Measurements from ENCODE around the gene CACNA1S.

CACNA1S gene

GRCh38 chr1:201090541-201090940, 21.7 kb downstream of the CACNA1S start:
- no peak for DNase-seq

- no peak for DNase-seq
Observed at GRCh38 chr1:201089596-201089995, 22.6 kb downstream of the CACNA1S start.

- DNase-seq, result no peak
Observed at GRCh38 chr1:201088901-201089525, 23.2 kb downstream of the CACNA1S start.

- no peak for DNase-seq
Observed at GRCh38 chr1:201088395-201088794, 23.8 kb downstream of the CACNA1S start.

- peak; percentile 30 for DNase-seq
Observed at GRCh38 chr1:201085902-201086735, 26.1 kb downstream of the CACNA1S start.

- no peak for DNase-seq
Observed at GRCh38 chr1:201084295-201084694, 27.9 kb downstream of the CACNA1S start.

GRCh38 chr1:201083741-201084140, 28.5 kb downstream of the CACNA1S start:
- no peak for DNase-seq

GRCh38 chr1:201080135-201080534, 32.1 kb downstream of the CACNA1S start:
- no peak for DNase-seq

GRCh38 chr1:201077736-201078135, 34.5 kb downstream of the CACNA1S start:
- DNase-seq, result no peak

- DNase-seq, result no peak
Observed at GRCh38 chr1:201077116-201077515, 35.1 kb downstream of the CACNA1S start.

GRCh38 chr1:201076092-201076491, 36.1 kb downstream of the CACNA1S start:
- DNase-seq, result no peak

GRCh38 chr1:201074018-201074417, 38.2 kb downstream of the CACNA1S start:
- no peak for DNase-seq

GRCh38 chr1:201072922-201073321, 39.3 kb downstream of the CACNA1S start:
- DNase-seq, result no peak

GRCh38 chr1:201072149-201072548, 40.1 kb downstream of the CACNA1S start:
- no peak for DNase-seq

- no peak for DNase-seq
Observed at GRCh38 chr1:201069636-201070035, 42.6 kb downstream of the CACNA1S start.

- DNase-seq, result no peak
Observed at GRCh38 chr1:201068976-201069375, 43.2 kb downstream of the CACNA1S start.

GRCh38 chr1:201066986-201067385, 45.2 kb downstream of the CACNA1S start:
- DNase-seq, result no peak

GRCh38 chr1:201065686-201066085, 46.5 kb downstream of the CACNA1S start:
- no peak for DNase-seq

GRCh38 chr1:201064806-201065205, 47.4 kb downstream of the CACNA1S start:
- no peak for DNase-seq

GRCh38 chr1:201063145-201063544, 49.1 kb downstream of the CACNA1S start:
- DNase-seq, result no peak

- no peak for DNase-seq
Observed at GRCh38 chr1:201062511-201063091, 49.6 kb downstream of the CACNA1S start.

GRCh38 chr1:201061886-201062285, 50.3 kb downstream of the CACNA1S start:
- no peak for DNase-seq

- DNase-seq, result no peak
Observed at GRCh38 chr1:201061049-201061448, 51.2 kb downstream of the CACNA1S start.

- DNase-seq, result no peak
Observed at GRCh38 chr1:201060586-201060985, 51.6 kb downstream of the CACNA1S start.

Measured in stimulated activated CD4-positive, alpha-beta T cell treated with anti-CD3 and anti-CD28 coated beads, Interleukin-12 subunit alpha, Interleukin-12 subunit beta, amount 100 ng/mL, for 4 hours (primary cell).